HAP-1 (cell line): ENCODE data around the gene OCLN.
"Not testable (repeated sequence)": the region's sequence is repeated elsewhere in the genome, so short reads cannot be mapped to it uniquely, and the experiment has no call there.

ENCODE experiments used
- DNase-seq, 2 experiments: peaks; one replicate each; pipeline ENCODE4 v3.0.0-alpha.2; 2016 to 2020; ENCODE audit warnings: low spot score in 2 of 2
- H3K27me3 ChIP-seq: fragments of 250-450 bp; sonication (Bioruptor Pico); 2 replicates; pipeline ENCODE4 v1.5.1; 2020; ENCODE audit warnings: low read depth, mild to moderate bottlenecking, moderate library complexity
- H3K36me3 ChIP-seq: fragments of 250-450 bp; sonication (Bioruptor Pico); replicated peaks from 2 replicates; pipeline ENCODE4 v1.5.1; 2020; ENCODE audit warnings: mild to moderate bottlenecking
- H3K4me1 ChIP-seq: fragments of 250-450 bp; sonication (Bioruptor Pico); 2 replicates; pipeline ENCODE4 v1.5.1; 2020; ENCODE audit warnings: mild to moderate bottlenecking
- H3K4me3 ChIP-seq: fragments of 250-450 bp; sonication (Bioruptor Pico); 2 replicates; pipeline ENCODE4 v1.5.1; 2020; ENCODE audit warnings: mild to moderate bottlenecking, moderate library complexity
- H3K9me3 ChIP-seq: fragments of 250-450 bp; sonication (Bioruptor Pico); 2 replicates; pipeline ENCODE4 v1.5.1; 2020; ENCODE audit warnings: mild to moderate bottlenecking, moderate library complexity
- in situ Hi-C: fragments of 300-500 bp; cut with MboI; formaldehyde crosslinking; loops from 3 replicates; pipeline ENCODE4 v1.14.3; 2020; ENCODE audit warnings: low sequenced_read_pairs, inconsistent platforms, mixed read lengths

OCLN gene

GRCh38 chr5:69566172-69566571 is 73.6 kb downstream of the OCLN start:
- DNase-seq, in situ Hi-C loops: not testable (repeated sequence)

GRCh38 chr5:69568072-69568471 is 75.5 kb downstream of the OCLN start:
- H3K4me1 ChIP-seq, H3K36me3 ChIP-seq, H3K27me3 ChIP-seq, H3K9me3 ChIP-seq, in situ Hi-C loops, DNase-seq, H3K4me3 ChIP-seq: not testable (repeated sequence)

More at GRCh38 chr5:69566172-69566571, 73.6 kb downstream of the OCLN start:
- not testable (repeated sequence) for H3K4me3 ChIP-seq, H3K36me3 ChIP-seq, H3K4me1 ChIP-seq, H3K27me3 ChIP-seq, H3K9me3 ChIP-seq

GRCh38 chr5:69583356-69583755 is 90.8 kb downstream of the OCLN start:
- in situ Hi-C loops, DNase-seq, H3K4me1 ChIP-seq, H3K36me3 ChIP-seq, H3K27me3 ChIP-seq, H3K4me3 ChIP-seq, H3K9me3 ChIP-seq: not testable (repeated sequence)

- H3K4me3 ChIP-seq, H3K9me3 ChIP-seq, DNase-seq, H3K36me3 ChIP-seq, in situ Hi-C loops, H3K4me1 ChIP-seq, H3K27me3 ChIP-seq: not testable (repeated sequence)
Measured at GRCh38 chr5:69596114-69596840, 103.7 kb downstream of the OCLN start.

GRCh38 chr5:69601947-69602346 is 109.4 kb downstream of the OCLN start:
- in situ Hi-C loops, DNase-seq, H3K9me3 ChIP-seq, H3K4me3 ChIP-seq, H3K4me1 ChIP-seq, H3K36me3 ChIP-seq, H3K27me3 ChIP-seq: not testable (repeated sequence)

- DNase-seq, H3K4me3 ChIP-seq, H3K27me3 ChIP-seq, H3K9me3 ChIP-seq, in situ Hi-C loops, H3K36me3 ChIP-seq, H3K4me1 ChIP-seq: not testable (repeated sequence)
Measured at GRCh38 chr5:69606839-69607238, 114.2 kb downstream of the OCLN start.
